ENCODE measurements around the gene TDRD7.
"Not testable (repeated sequence)": the region's sequence is repeated elsewhere in the genome, so short reads cannot be mapped to it uniquely, and the experiment has no call there.

TDRD7 gene

DNA sequence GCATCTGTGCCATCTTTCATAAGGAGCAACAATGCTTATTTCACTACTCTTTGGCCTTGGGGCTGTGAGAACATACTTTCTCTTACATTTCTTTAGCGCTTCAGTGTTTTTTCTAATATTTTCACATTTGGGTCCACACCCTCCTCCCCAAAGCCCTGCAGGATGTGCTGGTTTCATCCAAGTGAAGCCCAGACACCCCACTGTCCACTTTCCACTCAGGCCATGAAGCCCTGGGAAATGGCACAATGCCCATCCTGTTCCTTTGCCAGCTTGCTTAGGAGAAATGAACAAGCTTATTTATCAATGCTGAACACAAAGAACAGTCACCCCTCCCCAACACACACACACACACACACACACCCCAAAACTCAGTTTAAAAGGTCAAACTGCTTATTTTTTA is 72.2 kb downstream of the TDRD7 start:
- no peak for DNase-seq

DNA sequence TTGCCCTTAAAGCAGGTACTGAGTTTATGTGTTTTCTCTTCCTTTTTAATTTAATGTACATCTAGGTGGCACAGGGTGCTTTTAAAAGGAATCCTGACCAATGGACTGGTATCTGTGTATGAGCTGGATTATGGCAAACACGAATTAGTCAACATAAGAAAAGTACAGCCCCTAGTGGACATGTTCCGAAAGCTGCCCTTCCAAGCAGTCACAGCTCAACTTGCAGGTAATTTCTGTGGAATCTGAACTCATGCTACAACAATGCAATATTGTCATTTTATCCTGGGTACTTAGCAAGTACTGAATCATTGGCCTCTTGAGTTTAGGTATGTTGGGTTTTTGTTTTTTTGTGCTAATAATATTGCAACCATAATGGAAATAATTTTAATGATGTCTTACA is 75.2 kb downstream of the TDRD7 start:
- DNase-seq = no peak

DNA sequence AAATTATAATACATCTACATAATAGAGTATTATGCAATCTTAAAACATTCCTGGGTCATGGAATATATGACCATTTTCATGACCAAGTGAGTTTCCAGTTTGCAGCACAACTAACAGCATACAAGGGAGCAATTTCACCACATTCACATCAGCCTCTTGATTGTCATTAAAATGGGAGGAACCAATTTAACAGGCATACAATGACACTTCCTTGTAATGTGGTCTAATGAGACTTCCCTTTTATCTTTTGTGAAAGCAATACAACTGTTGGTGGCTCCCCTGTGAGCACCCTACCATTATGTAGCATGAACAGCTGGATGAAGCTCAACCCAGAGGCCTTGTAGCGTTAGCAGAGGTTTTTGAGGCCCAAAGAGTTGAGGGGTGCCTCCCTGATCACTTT is 76.0 kb downstream of the TDRD7 start:
- no peak for DNase-seq

DNA sequence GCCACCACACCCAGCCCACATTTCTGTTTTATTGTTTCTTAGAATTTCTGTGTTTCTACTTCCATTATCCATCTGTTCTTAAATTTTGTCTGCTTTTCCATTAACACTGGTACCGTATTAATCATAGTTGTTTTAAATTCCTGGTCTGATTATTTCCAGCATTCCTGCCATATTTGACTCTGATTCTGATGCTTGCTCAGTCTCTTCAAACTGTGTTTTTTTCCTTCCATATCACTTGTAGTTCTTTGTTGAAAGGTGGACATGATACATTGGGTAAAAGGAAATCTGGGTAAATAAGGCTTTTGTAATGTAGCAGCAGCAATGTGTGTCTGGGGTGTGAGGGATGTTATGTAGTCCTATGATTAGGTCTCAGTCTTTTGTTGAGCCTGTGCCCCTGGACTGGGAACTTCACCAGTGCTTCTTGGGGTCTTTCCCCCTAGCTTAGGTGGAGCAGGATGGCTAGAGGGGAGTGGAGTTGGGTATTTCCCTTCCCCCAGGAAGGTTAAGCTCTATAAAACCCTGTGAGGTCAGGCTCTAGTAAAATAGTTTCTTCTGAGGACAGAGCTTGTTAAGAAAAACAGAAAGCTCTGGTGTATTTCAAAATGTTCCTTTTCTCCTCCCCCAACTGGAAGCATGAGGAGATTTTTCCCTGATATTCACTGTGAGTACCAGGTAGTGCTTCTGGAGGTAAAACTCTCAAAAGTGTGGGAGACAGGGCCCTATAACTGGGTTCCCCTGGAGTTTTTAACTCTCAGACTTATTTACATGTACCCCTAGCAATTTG is 79.5 kb downstream of the TDRD7 start:
- no peak for DNase-seq

DNA sequence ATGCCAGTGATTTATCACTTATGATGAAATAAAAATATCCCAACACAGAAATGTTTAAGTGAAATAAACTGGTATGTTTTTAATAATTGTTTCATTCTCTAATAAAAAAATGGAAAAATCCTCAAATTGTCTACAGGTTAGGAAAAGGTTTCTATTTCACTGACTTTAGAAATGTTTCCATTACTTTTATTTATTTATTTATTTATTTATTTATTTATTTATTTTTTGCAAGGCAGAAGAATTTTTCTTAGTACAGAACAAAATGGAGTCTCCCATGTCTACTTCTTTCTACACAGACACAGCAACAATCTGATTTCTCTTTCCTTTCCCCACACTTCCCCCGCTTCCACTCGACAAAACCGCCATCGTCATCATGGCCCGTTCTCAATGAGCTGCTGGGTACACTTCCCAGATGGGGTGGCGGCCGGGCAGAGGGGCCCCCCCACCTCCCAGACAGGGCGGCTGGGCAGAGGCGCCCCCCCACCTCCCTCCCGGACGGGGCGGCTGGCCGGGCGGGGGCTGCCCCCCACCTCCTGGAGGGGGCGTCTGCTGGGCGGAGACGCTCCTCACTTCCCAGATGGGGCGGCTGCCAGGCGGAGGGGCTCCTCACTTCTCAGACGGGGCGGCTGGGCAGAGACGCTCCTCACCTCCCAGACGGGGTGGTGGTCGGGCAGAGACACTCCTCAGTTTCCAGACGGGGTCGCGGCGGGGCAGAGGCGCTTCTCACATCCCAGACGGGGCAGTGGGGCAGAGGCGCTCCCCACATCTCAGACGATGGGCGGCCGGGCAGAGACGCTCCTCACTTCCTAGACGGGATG is 85.9 kb downstream of the TDRD7 start:
- DNase-seq = not testable (repeated sequence)

DNA sequence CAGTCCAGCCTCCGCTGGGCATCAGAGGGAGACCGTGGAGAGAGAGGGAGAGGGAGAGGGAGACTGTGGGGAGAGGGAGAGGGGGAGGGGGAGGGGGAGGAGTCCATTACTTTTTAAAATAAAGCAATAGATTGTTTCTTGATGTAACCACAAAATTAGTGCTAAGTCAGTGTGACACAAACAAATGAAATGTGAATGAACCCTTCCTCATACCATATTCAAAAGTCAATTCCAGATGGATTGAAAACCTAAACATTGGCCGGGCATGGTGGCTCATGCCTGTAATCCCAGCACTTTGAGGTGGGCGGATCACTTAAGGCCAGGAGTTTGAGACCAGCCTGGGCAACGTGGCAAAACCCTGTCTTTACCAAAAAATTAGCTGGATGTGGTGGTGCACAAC is 87.0 kb downstream of the TDRD7 start:
- not testable (repeated sequence) for DNase-seq

DNA sequence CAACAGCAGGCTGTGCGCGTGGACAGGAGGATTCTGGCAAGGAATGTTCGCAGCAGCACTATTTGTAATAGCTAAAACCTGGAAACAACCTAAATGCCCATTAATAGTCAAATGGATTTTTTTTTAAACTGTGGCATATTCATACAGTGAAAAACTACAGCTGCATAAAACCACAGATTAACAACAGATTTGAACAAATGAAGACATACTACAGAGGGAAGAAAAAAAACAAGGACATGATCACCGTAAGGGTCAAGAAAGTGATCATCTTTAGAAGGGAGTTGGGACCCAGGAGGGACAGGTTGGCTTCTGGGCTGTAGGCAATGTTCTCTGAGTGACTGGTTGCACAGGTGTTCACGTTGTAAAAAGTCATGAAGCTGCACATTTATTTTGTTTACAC is 88.4 kb downstream of the TDRD7 start:
- DNase-seq = no peak

DNA sequence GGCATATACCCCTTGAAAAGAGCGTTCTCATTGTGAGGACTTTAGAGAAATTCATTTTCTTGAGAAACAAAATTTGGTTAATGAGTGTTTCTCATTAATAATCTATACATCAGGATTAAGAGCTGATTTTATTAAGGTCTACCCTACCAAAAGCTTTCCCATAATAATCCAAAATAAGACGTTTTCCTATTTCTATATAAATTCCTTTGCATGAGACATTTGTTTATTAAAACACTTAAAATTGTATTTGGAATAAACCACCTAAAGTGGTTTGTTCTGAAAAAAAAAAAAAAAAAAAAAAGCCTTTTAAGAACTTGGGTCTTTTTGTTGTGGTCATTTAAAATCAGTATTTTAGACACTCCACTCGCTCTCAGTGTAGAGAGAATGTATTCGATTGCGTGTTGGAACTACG is 88.9 kb downstream of the TDRD7 start:
- DNase-seq = no peak

DNA sequence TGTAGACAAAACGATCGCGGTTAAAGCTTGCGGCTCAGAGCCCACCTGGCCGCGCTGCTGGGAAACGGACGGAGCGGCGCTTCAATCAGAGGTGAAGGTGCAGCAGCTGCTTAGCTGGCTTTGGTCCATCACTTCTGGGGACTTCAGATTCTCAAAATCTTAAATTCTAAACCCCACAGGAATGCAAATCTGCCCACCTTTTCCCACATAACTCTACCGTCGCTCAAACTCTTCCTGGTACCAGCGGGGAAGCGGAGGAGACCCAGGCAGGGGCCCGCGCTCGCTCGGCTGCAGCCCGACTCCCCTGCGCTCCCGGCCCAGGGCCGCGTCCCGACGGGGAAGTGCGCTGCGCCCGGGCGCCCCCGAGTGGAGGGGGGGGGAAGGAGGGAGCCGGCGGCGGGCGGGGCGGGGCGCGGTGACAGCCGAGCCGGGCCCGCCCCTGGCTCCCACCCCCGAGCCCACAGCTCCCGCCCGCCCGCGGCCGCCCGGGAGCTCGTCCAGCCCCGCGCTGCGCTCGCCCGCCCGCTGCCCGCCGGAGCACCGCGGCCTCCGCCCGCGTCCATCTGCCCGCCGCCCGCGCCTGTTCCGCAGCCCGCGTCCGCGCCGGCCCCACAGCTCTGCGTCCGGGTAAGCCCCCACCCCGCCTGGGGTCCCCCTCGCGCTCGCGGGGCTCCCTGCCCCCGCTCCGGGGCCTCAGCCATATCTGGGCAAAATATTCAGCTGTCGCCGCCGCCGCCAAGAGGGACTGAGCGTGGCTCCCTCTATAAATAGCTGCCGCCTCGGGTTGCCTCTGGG is 89.5 kb downstream of the TDRD7 start, which contains the start of gene TMOD1:
TMOD1 (plus strand) TSS at position 490 of the 795 bp plus-strand sequence. CDS start 22,523 bp downstream, outside the sequence.
- peak; percentile 50 for DNase-seq

DNA sequence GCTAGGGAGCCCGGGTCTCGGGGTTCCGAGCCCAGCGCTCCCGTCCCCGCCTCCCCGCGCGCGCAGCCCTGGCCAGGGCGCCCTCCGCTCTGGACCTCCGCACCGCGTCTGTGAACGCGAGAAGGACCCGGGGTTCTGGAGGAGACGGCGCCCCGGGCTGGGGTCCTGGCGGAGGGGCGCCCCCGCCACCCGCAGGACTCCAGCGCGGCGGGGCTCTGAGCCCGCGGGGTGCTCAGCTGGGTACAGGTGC is 90.0 kb downstream of the TDRD7 start:
- DNase-seq = no peak

DNA sequence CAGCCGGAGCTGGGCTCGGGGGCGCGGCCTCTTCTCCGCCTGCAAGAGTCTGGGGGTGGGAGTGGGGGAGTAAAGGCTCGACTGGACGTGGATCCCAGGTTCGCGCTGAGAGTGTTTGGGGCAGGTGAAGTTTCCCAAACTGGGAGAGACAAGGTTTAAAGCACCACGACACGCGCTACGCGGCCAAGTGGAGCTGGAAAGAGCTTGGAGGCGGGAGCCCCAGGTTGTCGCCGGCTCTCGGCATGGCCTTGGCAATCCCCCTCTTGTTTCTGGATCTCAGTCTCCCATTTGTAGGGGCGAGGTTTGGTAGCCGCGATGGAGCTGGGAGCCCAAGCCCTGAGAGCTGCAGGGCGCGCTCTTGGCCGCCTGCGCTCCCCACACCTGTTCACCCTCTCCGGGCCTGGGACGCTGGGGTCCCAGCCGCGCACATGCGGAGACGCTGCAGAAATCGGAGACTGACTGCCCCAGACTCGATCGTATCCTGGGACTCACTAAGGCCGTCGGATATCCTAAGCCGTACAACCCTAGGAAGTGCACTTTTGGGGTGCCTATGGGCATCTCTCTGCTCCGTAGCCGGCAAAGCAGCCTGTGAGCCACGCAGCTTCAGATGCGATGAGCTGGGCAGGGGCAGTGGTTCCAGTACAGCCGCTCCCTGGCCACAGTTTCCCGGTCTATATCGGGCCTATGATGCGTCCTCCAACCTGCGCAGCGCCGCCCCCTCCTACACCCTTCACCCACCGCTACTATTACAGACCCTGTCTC is 90.5 kb downstream of the TDRD7 start:
- no peak for DNase-seq

DNA sequence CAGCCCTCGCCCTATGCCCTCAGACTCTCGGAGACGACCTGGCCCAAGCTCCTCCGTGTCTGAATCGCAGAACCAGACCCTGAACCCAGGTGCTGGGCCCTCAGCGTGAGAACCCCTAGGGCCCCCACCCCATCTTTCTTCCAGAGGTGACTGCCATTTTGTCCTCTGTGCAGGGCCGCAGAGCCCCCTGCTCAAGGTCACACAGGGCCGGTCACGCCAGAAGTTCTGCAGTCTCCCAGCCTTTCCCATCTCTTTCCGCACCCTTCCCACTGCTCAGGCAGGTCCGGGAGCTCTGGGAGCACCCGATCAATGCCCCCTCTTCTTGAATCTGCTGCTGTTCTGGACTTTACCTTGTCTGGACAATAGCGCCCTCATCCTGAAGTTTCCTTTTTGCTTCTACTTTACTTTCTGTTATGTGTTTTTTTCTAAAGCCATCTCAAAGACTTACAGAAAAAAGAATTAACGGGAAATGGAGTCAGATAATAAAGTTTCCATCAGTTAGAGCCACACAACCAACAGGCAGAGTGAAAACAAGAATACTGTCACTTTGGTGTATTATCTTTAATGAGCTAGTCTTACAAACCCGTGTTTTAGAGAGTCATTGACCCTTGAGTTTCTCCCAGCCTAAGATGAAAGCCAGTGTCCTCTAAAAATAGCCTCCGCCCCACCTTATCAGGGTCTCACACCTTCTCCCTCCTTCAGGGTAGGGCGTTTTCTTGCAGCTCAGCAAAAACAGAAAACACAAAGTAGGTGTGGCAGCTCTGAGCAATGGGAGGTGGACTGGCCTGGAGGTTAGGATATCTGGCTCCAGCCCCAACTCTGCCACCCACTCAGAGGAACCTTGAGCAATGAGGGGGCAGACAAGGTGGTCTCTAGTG is 91.3 kb downstream of the TDRD7 start:
- DNase-seq = no peak

DNA sequence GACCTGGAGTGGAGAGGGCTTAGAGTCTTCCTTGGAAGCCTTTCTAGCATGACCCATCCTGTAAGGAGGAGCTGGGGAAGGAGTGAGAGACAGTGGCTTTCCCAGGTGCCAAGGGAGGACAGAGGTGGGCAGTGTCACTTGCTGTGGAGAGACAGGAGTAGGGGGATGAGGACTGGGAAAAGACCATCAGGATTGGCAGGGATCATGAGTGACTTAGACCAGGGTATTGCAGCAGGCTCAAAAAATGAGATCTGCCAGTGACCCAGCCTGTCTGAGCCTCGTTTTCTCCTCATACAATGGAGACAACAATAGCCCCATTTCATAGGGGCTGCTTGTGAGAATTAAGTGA is 91.9 kb downstream of the TDRD7 start:
- no peak for DNase-seq

DNA sequence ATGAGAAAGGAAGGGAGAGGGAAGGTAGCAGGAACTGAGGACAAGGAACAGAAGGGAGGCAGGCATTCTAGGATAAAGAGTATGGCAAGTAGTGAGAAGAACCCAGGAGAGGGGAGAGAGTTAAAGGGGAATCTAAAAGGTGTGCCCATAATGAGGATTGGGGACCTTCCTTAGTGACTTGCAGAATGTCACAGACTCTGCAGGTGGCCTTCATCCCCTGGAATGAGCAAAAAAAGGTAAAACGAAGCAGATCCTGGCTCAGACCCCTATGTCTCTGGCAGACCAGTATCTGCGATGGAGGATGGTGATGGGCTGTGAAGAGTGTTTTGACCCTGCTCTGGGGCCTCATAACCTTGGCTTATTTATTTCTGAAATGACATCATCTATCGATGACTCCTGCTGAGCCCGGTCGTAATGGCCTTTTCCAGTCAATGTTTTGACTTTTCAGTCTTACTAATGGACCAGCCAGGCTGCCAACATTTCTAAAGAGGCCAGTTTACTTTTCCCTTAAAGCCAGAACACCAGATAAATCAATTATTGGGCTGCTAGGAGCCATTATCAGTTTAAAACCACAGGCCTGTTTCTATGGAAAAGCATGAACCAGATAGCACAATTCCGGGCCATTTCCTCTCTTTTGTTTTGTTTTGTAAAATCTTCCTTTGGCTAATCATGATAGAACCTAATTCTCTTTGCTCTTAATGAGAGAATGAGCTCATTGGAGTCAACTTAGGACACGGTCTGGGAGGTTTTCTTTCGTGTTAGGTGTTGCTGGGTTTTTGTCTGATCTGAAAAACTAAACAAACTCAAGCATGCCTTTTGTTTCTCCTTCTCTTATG is 92.7 kb downstream of the TDRD7 start:
- DNase-seq = no peak

DNA sequence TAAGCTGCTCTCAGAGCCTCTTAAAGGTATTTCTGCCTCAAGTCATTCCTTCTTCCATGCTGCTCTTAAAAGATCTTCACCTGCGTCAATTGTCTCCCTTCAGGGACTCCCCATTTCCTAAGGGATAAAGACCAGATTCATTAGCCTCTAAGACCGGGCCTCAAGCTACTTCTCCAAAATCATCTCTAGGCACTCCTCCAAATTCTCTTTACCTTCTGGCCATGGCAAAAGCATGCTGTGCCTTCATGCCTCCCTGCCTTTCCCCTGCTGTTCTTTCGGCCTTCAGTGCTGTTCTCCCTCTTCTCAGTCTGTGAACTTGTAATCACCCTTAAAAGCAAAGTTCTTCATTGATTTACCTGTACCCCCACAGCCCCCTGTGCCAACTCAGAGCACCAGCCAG is 93.9 kb downstream of the TDRD7 start:
- no peak for DNase-seq

DNA sequence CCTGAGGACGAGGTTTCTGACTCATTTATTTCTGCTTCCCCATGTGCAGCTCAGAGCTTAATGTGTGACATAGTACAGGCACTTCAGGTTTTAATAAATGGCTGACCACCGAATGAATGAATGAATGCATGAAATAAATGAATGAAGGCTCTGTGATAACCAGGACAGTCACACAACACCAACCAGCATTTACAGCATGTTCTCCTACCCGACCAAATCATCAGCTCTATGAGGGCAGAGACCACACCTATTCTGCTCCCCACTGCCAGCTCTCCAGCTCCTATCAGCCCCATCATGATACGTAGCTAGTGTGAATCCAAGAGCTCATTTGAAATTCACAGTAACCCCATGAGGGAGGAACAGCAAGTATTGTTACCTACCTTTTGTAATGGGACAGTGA is 94.4 kb downstream of the TDRD7 start:
- DNase-seq = no peak

DNA sequence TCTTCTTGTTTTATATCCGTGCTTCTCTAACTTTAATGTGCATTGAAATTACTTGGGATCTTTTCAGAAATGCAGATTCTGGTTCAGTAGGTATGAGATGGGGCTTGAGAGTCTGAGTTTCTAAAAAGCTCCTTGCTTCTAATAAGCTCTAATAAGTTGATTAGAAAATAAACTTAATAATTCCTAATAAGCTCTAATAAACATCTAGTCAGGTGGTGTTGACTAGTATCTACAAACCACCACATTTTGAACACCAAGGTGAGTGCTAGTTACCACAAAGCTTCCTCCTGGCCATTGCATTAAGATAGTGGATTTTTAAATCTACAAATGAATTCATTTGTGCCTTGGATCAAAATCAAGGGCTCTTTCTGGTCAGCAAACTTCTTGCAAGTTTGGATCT is 94.9 kb downstream of the TDRD7 start:
- DNase-seq = no peak

DNA sequence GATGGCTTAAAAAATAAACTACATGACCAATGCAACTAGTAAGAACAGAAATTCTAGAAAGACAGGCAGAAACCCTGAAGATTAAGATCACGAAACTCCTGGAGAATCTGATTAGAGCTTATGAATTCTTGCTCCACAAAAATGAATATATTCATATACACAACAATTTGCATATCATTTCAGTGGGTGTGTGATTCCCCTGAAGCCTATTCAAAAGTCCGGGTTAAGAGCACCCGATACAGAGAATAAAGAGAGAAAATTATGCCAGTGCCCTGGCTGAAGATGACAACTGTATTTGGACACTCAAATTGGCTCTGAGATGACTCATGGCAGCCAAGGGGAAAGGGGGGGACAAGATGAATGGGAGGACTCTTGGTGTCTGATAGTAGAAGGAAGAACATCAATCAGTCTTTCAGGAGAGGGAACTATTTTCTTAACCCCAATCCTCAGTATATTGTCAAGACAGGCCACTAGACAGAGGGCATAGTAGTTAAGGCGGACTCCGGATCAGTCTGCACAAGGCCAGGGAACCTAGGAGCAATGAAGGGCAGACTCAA is 95.6 kb downstream of the TDRD7 start:
- no peak for DNase-seq

DNA sequence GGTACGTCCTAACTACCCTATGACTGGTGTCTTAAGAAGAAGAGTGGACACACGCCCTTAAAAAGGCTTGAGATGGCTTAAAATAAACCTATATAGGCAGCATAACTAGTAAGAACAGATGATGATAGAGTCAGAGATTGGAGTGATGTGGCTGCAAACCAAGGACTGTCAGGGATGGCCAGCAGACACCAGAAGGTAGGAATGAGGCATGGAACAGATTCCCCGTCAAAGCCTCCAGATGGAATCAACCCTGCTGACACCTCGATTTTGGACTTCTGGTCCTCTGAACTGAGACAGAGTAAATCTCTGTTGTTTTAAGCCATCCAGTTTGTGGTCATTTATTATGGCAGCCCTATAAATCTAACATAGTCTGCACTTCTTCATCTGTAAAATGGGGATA is 97.0 kb downstream of the TDRD7 start:
- no peak for DNase-seq

DNA sequence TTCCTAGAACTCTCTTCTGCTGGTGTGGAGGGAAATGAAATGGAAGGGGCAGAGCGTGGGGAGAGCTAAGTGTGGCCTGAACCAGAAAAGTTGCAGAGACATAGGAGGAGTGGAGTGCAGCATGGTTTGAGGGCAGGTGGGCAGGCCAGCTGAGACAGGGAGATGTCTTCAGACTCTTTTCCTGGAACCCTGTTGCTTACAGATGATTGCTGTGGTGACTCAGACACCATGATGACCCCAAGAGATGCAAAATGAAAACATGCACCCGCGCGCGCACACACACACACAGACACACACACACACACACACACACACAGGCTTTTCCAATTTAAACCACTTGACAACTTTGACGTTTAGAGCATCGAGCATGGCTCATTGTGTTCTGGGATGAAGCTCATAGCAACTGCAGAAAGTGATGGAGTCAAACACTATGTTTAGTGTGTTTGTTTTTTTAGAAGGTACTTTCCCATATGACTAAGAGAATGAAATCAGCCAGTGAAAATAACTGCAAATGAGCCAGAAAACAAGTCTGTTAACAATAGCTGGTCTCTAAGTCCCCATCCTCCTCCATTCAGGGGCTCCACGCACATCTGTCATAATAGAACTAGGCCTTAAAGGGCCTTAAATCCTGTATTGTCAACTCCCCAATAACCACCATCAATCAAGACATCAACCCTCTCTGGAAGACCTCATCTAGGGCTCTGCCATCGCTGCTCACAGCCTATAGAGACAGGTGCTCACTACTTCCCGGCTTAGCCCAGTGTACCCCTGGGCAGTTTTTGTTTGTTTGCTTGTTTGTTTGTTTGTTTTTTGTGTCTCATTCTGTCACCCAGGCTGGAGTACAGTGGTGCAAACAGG is 99.1 kb downstream of the TDRD7 start:
- no peak for DNase-seq

All from femur (tissue), 1 donor.